Activated CD4-positive, CD25-positive, alpha-beta regulatory T cell treated with anti-CD3 and anti-CD28 coated beads, Interleukin-2, amount 50 U/mL, for 24 hours (primary cell): Measurements from ENCODE around the gene CSMD2.

Source experiments
- ATAC-seq, 2 donors: fragments of 150-1000 bp; cut with Tn5 transposase; one replicate each; pipeline ENCODE4 v1.10.0; 2021; ENCODE audit warnings: mild to moderate bottlenecking in 1 of 2, moderate library complexity in 1 of 2

Gene CSMD2

GRCh38 chr1:34155860-34156259 is 9.2 kb downstream of the CSMD2 start:
- ATAC-seq, result no peak

GRCh38 chr1:34153246-34153645 is 11.8 kb downstream of the CSMD2 start:
- no peak for ATAC-seq

- no peak for ATAC-seq
Measured at GRCh38 chr1:34149501-34149900, 15.5 kb downstream of the CSMD2 start.

- no peak for ATAC-seq
Measured at GRCh38 chr1:34147301-34147700, 17.7 kb downstream of the CSMD2 start.

- no peak for ATAC-seq
Measured at GRCh38 chr1:34144766-34145165, 20.3 kb downstream of the CSMD2 start.

- no peak for ATAC-seq
Measured at GRCh38 chr1:34143975-34144374, 21.1 kb downstream of the CSMD2 start.

GRCh38 chr1:34140011-34140676 is 24.9 kb downstream of the CSMD2 start:
- ATAC-seq, result no peak

- no peak for ATAC-seq
Measured at GRCh38 chr1:34137411-34137810, 27.6 kb downstream of the CSMD2 start.

GRCh38 chr1:34132161-34132420 is 32.9 kb downstream of the CSMD2 start:
- no peak for ATAC-seq

GRCh38 chr1:34131396-34132160 is 33.5 kb downstream of the CSMD2 start:
- no peak for ATAC-seq

- ATAC-seq, result no peak
Measured at GRCh38 chr1:34130306-34130705, 34.7 kb downstream of the CSMD2 start.

- no peak for ATAC-seq
Measured at GRCh38 chr1:34129630-34130029, 35.4 kb downstream of the CSMD2 start.

- ATAC-seq, result no peak
Measured at GRCh38 chr1:34128186-34128889, 36.7 kb downstream of the CSMD2 start.

- ATAC-seq, result no peak
Measured at GRCh38 chr1:34127006-34128000, 37.7 kb downstream of the CSMD2 start.

GRCh38 chr1:34126486-34126885 is 38.5 kb downstream of the CSMD2 start:
- no peak for ATAC-seq

- ATAC-seq, result no peak
Measured at GRCh38 chr1:34125721-34126380, 39.2 kb downstream of the CSMD2 start.

- ATAC-seq, result no peak
Measured at GRCh38 chr1:34122080-34122932, 42.7 kb downstream of the CSMD2 start.

- ATAC-seq, result no peak
Measured at GRCh38 chr1:34115233-34115632, 49.8 kb downstream of the CSMD2 start.

- no peak for ATAC-seq
Measured at GRCh38 chr1:34113887-34114286, 51.1 kb downstream of the CSMD2 start.

GRCh38 chr1:34113362-34113761 is 51.7 kb downstream of the CSMD2 start:
- ATAC-seq, result no peak

- no peak for ATAC-seq
Measured at GRCh38 chr1:34108711-34109110, 56.3 kb downstream of the CSMD2 start.
